Hematopoietic multipotent progenitor cell treated with erythropoietin and hydrocortisone succinate and interleukin-3 and kit ligand, for 15 days (in vitro differentiated cells): ENCODE results near the gene CDKN2B.
"Not testable (repeated sequence)": the region's sequence is repeated elsewhere in the genome, so short reads cannot be mapped to it uniquely, and the experiment has no call there.

Experiments used
- DNase-seq: peaks from one replicate; pipeline ENCODE4 v3.0.0-alpha.2; 2015; ENCODE audit warnings: low spot score

CDKN2B gene

GRCh38 chr9:21969011-21969940 is 39.8 kb downstream of the CDKN2B start:
- no peak for DNase-seq

- DNase-seq = no peak
These were observed 40.6 kb downstream of the CDKN2B start for GRCh38 chr9:21968331-21969010.

DNA sequence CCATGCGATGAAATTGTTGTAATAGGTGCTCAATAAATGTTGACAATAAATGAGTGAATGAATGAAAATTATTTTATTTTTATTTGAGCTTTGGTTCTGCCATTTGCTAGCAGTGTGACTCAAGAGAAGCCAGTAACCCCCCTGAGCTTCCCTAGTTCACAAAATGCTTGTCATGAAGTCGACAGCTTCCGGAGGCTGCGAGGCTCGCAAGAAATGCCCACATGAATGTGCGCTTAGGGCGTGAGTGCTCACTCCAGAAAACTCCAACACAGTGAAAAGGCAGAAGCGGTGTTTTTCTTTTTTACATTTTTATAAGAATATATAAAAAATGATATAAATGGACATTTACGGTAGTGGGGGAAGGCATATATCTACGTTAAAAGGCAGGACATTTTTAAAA is 41.4 kb downstream of the CDKN2B start:
- DNase-seq = no peak

DNA sequence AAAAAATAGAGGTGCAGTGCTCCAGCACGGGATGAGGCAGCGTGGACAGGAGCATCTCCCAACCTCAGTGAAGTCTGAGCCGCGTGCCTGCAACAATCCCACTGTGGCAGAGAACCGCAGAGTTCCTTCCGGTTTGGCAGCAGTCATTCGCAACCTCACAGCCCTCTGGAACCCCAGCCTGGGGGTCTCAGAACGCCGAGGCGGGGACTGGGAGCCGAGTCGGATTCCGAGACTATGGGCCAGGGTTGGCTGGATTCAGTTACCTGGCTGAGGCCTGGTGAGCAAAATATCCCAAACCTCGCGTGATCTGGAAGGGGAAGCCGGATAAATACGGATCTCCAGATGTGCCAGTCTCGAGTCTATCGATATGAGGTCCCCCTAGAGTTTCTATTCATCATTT is 41.9 kb downstream of the CDKN2B start:
- no peak for DNase-seq

DNA sequence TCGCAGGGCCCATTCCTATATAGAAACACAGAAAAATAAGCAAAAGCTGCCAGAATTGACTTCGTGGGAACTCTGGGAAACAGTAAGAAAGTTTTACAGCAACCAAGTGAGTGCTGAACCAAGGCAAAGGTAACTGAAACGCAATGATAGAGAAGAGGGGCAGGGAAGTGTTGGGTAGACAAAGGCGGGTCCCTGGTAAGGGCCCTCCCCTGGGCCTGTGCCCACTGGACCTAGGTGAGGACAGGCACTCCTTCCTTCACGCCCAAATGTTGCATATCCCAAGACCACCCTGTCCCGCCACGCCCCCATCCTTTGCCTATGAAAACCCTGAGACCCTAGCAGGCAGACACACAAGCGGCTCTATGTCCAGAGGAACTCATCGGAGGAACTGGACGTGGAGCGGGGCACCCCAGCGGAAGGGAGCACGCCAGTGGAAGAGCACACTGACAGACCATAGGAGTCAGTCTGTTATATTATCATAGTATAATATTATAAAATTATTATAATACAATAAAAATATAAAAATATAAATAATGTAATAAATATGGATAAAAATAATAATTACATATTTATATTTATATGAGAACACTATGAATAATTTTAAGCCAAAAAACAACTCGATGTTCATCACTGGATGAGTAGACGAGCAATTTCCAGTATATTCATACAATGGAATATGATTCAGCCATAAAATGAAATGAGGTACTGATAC is 42.8 kb downstream of the CDKN2B start:
- no peak for DNase-seq

- no peak for DNase-seq
These were observed 43.6 kb downstream of the CDKN2B start for GRCh38 chr9:21965401-21965951.

GRCh38 chr9:21964925-21965385 is 44.1 kb downstream of the CDKN2B start:
- DNase-seq = no peak

- no peak for DNase-seq
These were observed 47.5 kb downstream of the CDKN2B start for GRCh38 chr9:21961569-21961968.

DNA sequence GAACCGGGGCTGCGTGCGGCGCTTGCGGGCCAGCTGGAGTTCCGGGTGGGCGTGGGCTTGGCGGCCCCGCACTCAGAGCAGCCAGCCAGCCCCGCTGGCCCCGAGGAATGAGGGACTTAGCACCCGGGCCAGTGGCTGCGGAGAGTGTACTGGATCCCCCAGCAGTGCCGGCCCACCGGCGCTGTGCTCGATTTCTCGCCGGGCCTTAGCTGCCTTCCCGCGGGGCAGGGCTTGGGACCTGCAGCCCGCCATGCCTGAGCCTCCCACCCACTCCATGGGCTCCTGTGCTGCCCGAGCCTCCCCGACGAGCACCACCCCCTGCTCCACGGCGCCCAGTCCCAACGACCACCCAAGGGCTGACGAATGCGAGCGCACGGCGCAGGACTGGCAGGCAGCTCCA is 49.8 kb downstream of the CDKN2B start:
- DNase-seq = not testable (repeated sequence)

DNA sequence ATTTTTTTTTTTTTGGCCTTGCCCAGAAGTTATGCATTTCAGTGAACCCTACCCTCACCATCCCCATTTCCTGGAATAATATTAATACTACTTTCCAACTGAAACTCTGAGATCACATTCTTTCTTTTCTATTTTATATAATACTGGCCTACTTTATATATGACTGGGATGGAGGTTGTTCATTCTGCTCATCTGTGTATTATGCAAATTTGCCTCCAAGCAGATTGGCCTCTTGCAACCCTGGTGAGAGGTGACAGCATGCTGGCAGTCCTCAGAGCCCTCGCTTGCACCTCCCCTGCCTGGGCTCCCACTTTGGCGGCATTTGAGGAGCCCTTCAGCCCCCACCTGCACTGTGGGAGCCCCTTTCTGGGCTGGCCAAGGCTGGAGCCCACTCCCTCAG is 50.3 kb downstream of the CDKN2B start:
- no peak for DNase-seq
